ENCODE measurements around the gene KRTAP2-1. TPM values are rescaled to one million over a fixed set of nuclear protein-coding genes. Genes with fewer than 3 reads are reported as not detected.
"Not testable (repeated sequence)": the region's sequence is repeated elsewhere in the genome, so short reads cannot be mapped to it uniquely, and the experiment has no call there.

Gene KRTAP2-1
- total RNA-seq, result not detected in 2 replicates

- intact Hi-C loops (cut with micrococcal nuclease), result not testable (repeated sequence)
These were observed at the start of gene KRTAP2-1 for GRCh38 chr17:41046735-41047465. KRTAP2-1 (minus strand) TSS chr17:41047316; CDS start chr17:41047267, 49 bp downstream.

- intact Hi-C loops (cut with micrococcal nuclease), result no loop called here
These were observed 48.9 kb upstream of the KRTAP2-1 start for GRCh38 chr17:41096055-41096454.

- intact Hi-C loops (cut with micrococcal nuclease), result not testable (repeated sequence)
These were observed 41.7 kb upstream of the KRTAP2-1 start for GRCh38 chr17:41088760-41089352.

- intact Hi-C loops (cut with micrococcal nuclease), result loop anchor here (2.0 kb wide), 1 partner anchor 55 kb away; no protein-coding TSS in a partner anchor
These were observed 37.2 kb upstream of the KRTAP2-1 start, which contains the start of gene KRTAP4-7 for GRCh38 chr17:41084100-41084856. KRTAP4-7 (plus strand) TSS chr17:41084150; CDS start chr17:41084207, 57 bp downstream.

- intact Hi-C loops (cut with micrococcal nuclease), result not testable (repeated sequence)
These were observed 36.3 kb upstream of the KRTAP2-1 start for GRCh38 chr17:41083427-41083826.

GRCh38 chr17:41082626-41083025 is 35.5 kb upstream of the KRTAP2-1 start:
- intact Hi-C loops (cut with micrococcal nuclease), result no loop called here

GRCh38 chr17:41076788-41077187 is 29.7 kb upstream of the KRTAP2-1 start:
- intact Hi-C loops (cut with micrococcal nuclease), result no loop called here

- intact Hi-C loops (cut with micrococcal nuclease), result no loop called here
These were observed 26.6 kb upstream of the KRTAP2-1 start for GRCh38 chr17:41073676-41074075.

GRCh38 chr17:41071606-41072360 is 24.7 kb upstream of the KRTAP2-1 start:
- intact Hi-C loops (cut with micrococcal nuclease), result no loop called here

GRCh38 chr17:41069031-41069430 is 21.9 kb upstream of the KRTAP2-1 start:
- intact Hi-C loops (cut with micrococcal nuclease), result no loop called here

- intact Hi-C loops (cut with micrococcal nuclease), result no loop called here
These were observed 20.2 kb upstream of the KRTAP2-1 start for GRCh38 chr17:41067281-41067680.

GRCh38 chr17:41065829-41066624 is 18.9 kb upstream of the KRTAP2-1 start, which contains the start of gene KRTAP2-4:
KRTAP2-4 (minus strand) TSS chr17:41065879; CDS start chr17:41065845, 34 bp downstream.
- intact Hi-C loops (cut with micrococcal nuclease), result no loop called here

- intact Hi-C loops (cut with micrococcal nuclease), result not testable (repeated sequence)
These were observed 18.0 kb upstream of the KRTAP2-1 start for GRCh38 chr17:41065016-41065689.

GRCh38 chr17:41064301-41064700 is 17.2 kb upstream of the KRTAP2-1 start:
- intact Hi-C loops (cut with micrococcal nuclease), result no loop called here

- intact Hi-C loops (cut with micrococcal nuclease), result no loop called here
These were observed 16.3 kb upstream of the KRTAP2-1 start for GRCh38 chr17:41063449-41063848.

GRCh38 chr17:41061964-41062363 is 14.8 kb upstream of the KRTAP2-1 start:
- intact Hi-C loops (cut with micrococcal nuclease), result no loop called here

GRCh38 chr17:41060052-41060604 is 13.0 kb upstream of the KRTAP2-1 start, which contains the start of gene KRTAP2-3:
KRTAP2-3 (minus strand) TSS chr17:41060114; CDS start chr17:41060050, 64 bp downstream.
- intact Hi-C loops (cut with micrococcal nuclease), result no loop called here

- intact Hi-C loops (cut with micrococcal nuclease), result not testable (repeated sequence)
These were observed 12.3 kb upstream of the KRTAP2-1 start for GRCh38 chr17:41059276-41060051.

Measured in T-helper 1 cell treated with Interleukin-12 subunit alpha and Interleukin-12 subunit beta and Interleukin-4 antibody, amounts not matched to agents 30 ng/mL and 1 ng/mL, for 36 hours (primary cell).